Left kidney (tissue), 8 donors: ENCODE results near the gene PHYH. TPM values are rescaled to one million over a fixed set of nuclear protein-coding genes. Genes with fewer than 3 reads are reported as not detected.
"Not testable (repeated sequence)": the region's sequence is repeated elsewhere in the genome, so short reads cannot be mapped to it uniquely, and the experiment has no call there.

ENCODE experiments used
- DNase-seq: peaks from one replicate; pipeline ENCODE4 v3.0.0-alpha.2; 2013
- long read RNA-seq, 8 donors: transcript quantifications; one replicate each; lab custom pipeline, GENCODE V29; 2026
- polyA plus RNA-seq: library from polyadenylated mRNA; unstranded; fragments of 120-200 nt; gene quantifications from one replicate; pipeline ENCODE4 v1.2.1, GENCODE V29; 2013; ENCODE audit not compliant: insufficient read length

PHYH gene
- polyA plus RNA-seq: 26.4 TPM
- long read RNA-seq, donor 1, transcript PHYH-201 (9 exons, 1,577 nt): major isoform, 27 of 28 reads
- long read RNA-seq, donor 1, partial matches to known transcripts: 0 of 28 reads
- long read RNA-seq, donor 1, other reads (novel, unspliced or antisense): 0 of 28 reads
- long read RNA-seq, donor 2, transcript PHYH-201 (9 exons, 1,577 nt): major isoform, 15 of 15 reads
- long read RNA-seq, donor 2, partial matches to known transcripts: 0 of 15 reads
- long read RNA-seq, donor 2, other reads (novel, unspliced or antisense): 0 of 15 reads
- long read RNA-seq, donor 3, transcript PHYH-201 (9 exons, 1,577 nt): major isoform, 8 of 8 reads
- long read RNA-seq, donor 3, partial matches to known transcripts: 0 of 8 reads
- long read RNA-seq, donor 3, other reads (novel, unspliced or antisense): 0 of 8 reads
- long read RNA-seq, donor 4: 0 reads
- long read RNA-seq, donor 5, transcript PHYH-201 (9 exons, 1,577 nt): major isoform, 49 of 49 reads
- long read RNA-seq, donor 5, partial matches to known transcripts: 0 of 49 reads
- long read RNA-seq, donor 5, other reads (novel, unspliced or antisense): 0 of 49 reads
- long read RNA-seq, donor 6, transcript PHYH-201 (9 exons, 1,577 nt): major isoform, 12 of 13 reads
- long read RNA-seq, donor 6, partial matches to known transcripts: 0 of 13 reads
- long read RNA-seq, donor 6, other reads (novel, unspliced or antisense): 0 of 13 reads
- long read RNA-seq, donor 7, transcript PHYH-201 (9 exons, 1,577 nt): major isoform, 24 of 30 reads
- long read RNA-seq, donor 7, partial matches to known transcripts: 5 of 30 reads
- long read RNA-seq, donor 7, other reads (novel, unspliced or antisense): 0 of 30 reads
- long read RNA-seq, donor 8, transcript PHYH-201 (9 exons, 1,577 nt): major isoform, 10 of 11 reads
- long read RNA-seq, donor 8, partial matches to known transcripts: 0 of 11 reads
- long read RNA-seq, donor 8, other reads (novel, unspliced or antisense): 0 of 11 reads

GRCh38 chr10:13299437-13300287, at the start of gene PHYH:
PHYH (minus strand) TSS chr10:13300064; CDS start chr10:13300042, 22 bp downstream.
- peak; percentile 82 for DNase-seq

GRCh38 chr10:13348216-13349017, 48.6 kb upstream of the PHYH start, which contains the start of gene SEPHS1:
SEPHS1 (minus strand) TSS chr10:13348293; CDS start chr10:13344950, 3,343 bp downstream.
- peak; percentile 78 for DNase-seq

DNA sequence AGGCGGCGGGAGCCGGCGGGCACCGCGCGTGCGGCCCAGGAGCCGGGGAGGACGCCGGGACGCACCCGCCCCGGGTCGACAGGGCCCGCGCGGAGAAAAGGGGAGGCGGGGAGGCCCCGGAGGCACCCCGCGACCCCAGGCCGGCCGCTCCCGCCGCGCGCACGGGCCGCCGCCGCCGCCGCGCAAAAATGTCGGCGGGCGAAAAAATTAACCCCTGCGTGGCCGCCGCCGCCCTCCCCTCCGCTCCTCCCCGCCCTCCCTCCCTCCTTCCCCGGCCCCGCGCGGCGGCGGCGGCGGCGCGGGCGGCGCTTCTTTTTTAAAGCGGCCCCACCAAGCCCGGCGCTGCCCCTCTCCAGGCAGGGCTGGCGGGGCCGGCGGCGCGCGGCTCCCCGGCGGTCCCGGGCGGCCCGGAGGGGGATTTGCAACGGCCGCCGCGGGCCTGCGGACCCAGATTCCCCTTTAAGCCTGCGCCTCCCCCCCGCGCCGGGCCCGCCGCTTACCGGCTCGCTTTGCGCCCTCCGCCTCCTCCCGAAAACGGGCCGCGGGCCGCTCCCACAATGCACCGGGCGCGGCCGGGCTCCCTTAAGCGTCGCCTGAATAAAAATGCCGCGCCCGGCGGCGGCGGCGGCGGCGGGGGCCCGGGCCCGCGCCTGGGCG, 47.8 kb upstream of the PHYH start:
- DNase-seq: peak; percentile 78

GRCh38 chr10:13347043-13347499, 47.2 kb upstream of the PHYH start:
- no peak for DNase-seq

- peak; percentile 49 for DNase-seq
These were observed 46.6 kb upstream of the PHYH start for GRCh38 chr10:13346283-13347042.

GRCh38 chr10:13340626-13341376, 40.9 kb upstream of the PHYH start:
- DNase-seq: no peak

DNA sequence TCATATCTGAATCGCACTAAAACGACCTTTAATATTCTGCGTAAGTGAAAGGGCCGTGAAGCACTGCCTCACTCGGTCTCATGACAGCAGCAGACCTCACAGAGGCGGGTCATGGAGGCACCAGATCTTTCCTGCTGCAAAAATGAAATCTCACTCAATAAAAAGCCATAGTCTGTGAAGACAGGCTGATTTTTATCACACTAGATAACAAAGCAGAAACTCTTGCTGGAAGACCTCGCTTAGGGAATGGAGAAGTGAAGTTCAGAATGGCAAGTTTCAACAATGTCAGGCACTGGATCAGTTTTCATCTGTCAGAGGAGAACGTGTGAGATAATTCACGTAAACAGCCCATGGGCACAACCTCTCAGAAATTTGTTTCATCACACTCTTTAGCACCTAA, 40.2 kb upstream of the PHYH start:
- DNase-seq: no peak

GRCh38 chr10:13338390-13339110, 38.7 kb upstream of the PHYH start:
- DNase-seq: no peak

- DNase-seq: no peak
These were observed 37.9 kb upstream of the PHYH start for GRCh38 chr10:13337827-13338196.

DNA sequence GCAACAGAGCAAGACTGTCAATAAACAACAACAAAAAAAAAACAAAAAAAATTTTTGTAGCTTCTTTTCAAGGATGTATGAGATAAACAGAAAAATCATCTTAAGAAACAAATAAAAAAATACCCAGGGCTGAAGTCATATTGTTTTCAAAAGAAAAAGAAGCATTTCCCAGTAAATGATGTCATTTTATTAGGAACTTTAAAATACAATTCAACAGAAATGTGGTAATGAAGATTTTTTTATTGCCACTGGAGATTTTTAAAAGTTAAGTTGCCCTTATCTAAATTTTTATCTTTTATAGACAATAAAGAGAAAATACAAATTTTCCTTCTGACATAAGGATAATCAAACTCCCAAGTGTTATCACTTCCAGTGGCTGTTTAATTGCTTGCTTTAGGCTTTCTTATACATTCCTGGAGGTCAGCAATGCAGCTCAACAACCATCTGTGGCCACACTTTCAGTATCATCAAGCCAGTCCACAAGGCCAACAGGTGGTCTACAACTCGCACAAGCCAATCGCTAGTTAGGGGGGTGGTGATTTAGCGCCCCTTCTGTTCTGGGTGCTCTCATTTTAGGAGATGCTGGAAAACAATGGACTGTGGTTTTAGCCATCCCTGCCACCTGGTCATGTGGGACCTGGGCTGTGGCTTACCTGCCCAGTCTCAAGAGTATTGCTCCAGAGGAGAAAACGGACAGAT, 37.4 kb upstream of the PHYH start:
- DNase-seq: no peak

GRCh38 chr10:13335881-13336280, 36.0 kb upstream of the PHYH start:
- DNase-seq: no peak

- DNase-seq: no peak
These were observed 34.7 kb upstream of the PHYH start for GRCh38 chr10:13334556-13334955.

GRCh38 chr10:13331646-13332045, 31.8 kb upstream of the PHYH start:
- no peak for DNase-seq

DNA sequence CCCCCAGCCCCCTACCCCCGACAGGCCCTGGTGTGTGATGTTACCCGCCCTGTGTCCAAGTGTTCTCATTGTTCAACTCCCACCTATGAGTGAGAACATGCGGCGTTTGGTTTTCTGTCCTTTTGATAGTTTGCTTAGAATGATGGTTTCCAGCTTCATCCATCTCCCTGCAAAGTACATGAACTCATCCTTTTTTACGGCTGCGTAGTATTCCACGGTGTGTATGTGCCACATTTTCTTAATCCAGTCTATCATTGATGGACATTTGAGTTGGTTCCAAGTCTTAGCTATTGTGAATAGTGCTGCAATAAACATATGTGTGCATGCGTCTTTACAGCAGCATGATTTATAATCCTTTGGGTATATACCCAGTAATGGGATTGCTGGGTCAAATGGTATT, 31.1 kb upstream of the PHYH start:
- not testable (repeated sequence) for DNase-seq

DNA sequence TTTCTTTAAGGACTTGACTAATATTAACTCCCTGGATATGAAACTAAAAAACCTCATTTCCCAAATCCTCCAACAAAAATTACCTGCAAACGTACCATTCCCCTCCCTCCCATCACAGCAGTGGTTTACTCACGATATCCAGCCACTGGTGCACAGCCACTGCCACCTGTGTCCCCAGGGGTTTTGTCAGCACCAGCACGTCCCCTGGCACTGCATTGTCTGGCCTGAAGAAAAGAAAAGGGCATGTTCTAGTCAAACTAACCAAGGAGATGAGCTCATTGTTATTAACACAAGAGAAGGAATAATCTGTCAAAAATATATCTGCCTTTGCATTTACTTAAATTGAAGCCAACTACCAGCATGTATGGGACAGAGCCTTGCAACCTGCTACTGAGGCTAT, 29.7 kb upstream of the PHYH start:
- no peak for DNase-seq

GRCh38 chr10:13328613-13329012, 28.7 kb upstream of the PHYH start:
- DNase-seq: no peak

DNA sequence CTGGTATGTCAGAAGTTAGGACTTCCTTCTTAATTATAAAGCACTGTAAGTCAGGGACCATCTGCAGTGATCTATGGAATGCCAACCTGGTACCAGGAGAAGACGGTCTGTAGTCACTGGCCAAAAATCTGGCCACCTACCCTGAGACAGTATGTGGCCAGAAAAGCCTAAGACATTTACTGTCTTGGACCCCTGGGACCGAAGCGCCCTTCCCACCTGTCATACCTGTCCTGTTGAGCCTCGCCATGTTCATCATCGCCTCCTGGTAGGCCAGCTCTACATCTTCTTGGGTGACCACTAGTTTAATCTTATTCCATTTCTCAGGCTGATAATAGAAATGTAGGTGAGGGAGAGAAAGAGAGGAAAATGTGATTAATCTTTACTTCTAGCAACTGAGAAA, 28.3 kb upstream of the PHYH start:
- no peak for DNase-seq
